Measurements from ENCODE around the gene MUSK. TPM values are rescaled to one million over a fixed set of nuclear protein-coding genes. Genes with fewer than 3 reads are reported as not detected.

The MUSK gene
- total and polyA plus RNA-seq, 2 donors (not counting 1 experiment from before 2014, with no cell fraction given) = not detected

DNA sequence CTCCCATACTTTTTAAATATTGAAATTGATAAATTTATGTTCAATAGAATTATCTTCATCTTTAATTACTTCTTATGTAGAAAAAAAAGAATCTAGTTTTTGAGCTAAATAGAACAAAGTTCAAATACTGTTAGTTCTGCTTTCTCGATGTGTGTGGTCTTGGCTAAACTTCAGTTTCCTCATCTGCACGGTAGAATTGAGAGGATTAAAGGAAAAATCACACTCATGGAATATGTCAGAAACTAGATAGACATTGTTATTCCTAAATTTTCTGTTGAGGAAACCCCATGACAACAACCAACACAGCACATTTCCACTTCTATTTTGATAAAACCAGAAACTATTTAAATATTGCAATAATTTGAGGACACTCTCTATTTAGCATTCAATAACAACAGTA is 100.3 kb downstream of the MUSK start:
- CTCF ChIA-PET = no interaction called here

DNA sequence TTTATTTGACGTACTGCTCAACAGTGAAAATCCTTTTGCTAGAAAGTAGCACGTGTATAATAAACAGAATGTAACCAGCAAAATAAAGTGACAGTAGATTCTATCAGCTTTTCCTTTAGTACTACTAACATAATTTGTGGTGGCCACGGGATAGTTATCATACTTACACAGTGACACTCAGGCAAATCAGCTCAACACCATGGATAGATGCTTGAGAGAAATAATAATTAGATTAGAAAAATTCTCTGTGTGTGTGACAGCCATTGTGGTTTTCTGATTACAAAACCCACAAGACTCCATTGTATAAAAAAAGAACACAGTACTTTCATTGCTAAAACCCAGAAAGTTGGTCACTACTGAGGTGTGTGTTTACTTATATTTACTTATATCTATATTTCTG is 101.1 kb downstream of the MUSK start:
- Mint-ChIP-seq H3K9me3 (ENCODE audit: insufficient read depth) (no peaks in the 10 kb centered on the region), H3K4me3 (no peak overlapping the region), H3K27me3 (no peaks in the 10 kb centered on the region), H3K4me1 (no peaks in the 10 kb centered on the region), H3K27ac (no peak overlapping the region)
- Histone ChIP-seq H3K36me3 (replicated peaks in 1 of 2; ENCODE audit: control extremely low read depth in 1 of 2, control insufficient read depth in 1 of 2, extremely low read depth in 1 of 2, insufficient read depth in 2 of 2, low read length in 1 of 2) (no peaks in the 10 kb centered on the region), H3K4me1 (ENCODE audit: control insufficient read depth in 2 of 2, insufficient read depth in 2 of 2, low read length in 2 of 2) (no peaks in the 10 kb centered on the region), H3K27me3 (replicated peaks in 1 of 4; ENCODE audit: control extremely low read depth in 1 of 4, control insufficient read depth in 3 of 4, insufficient read depth in 4 of 4, low read length in 3 of 4) (no peaks in the 10 kb centered on the region), H3K4me2 (replicated peaks; ENCODE audit: low read depth, low read length, poor library complexity, severe bottlenecking) (no peak overlapping the region), H3K27ac (ENCODE audit: low read length in 2 of 2) (no peak overlapping the region), H4K20me1 (ENCODE audit: control insufficient read depth, insufficient read depth, low read length, poor library complexity, severe bottlenecking) (no peaks in the 10 kb centered on the region), H3K9me3 (ENCODE audit: control extremely low read depth in 1 of 3, control insufficient read depth in 2 of 3, insufficient read depth in 1 of 3, low read length in 2 of 3) (no peaks in the 10 kb centered on the region), H3K79me2 (ENCODE audit: control insufficient read depth, insufficient read depth, low read length) (no peaks in the 10 kb centered on the region), H3K4me3 (ENCODE audit: control extremely low read depth in 1 of 5, extremely low read depth in 1 of 5, insufficient read depth in 1 of 5, low read depth in 2 of 5, low read length in 4 of 5) (no peak overlapping the region), H2AFZ (ENCODE audit: insufficient read depth, low read depth, low read length, poor library complexity, severe bottlenecking) (no peak overlapping the region), H3K9ac (ENCODE audit: low read length) (no peak overlapping the region)
- DNase-seq = no peak
- no peak for ATAC-seq (ENCODE audit: low read depth)
- no CpG with 5 or more reads among the region's 3 CpGs for WGBS (ENCODE audit: insufficient coverage)
- intact Hi-C loops (cut with micrococcal nuclease) = no loop called here
- POLR2A ChIA-PET = no interaction called here
- CTCF ChIA-PET = no interaction called here
- no peak for TF ChIP-seq EZH2 (IDR thresholded peaks at IDR 0.05; ENCODE audit: borderline replicate concordance, insufficient read depth, low read depth, low read length, poor library complexity, severe bottlenecking)
- TF ChIP-seq, protein P1, sequence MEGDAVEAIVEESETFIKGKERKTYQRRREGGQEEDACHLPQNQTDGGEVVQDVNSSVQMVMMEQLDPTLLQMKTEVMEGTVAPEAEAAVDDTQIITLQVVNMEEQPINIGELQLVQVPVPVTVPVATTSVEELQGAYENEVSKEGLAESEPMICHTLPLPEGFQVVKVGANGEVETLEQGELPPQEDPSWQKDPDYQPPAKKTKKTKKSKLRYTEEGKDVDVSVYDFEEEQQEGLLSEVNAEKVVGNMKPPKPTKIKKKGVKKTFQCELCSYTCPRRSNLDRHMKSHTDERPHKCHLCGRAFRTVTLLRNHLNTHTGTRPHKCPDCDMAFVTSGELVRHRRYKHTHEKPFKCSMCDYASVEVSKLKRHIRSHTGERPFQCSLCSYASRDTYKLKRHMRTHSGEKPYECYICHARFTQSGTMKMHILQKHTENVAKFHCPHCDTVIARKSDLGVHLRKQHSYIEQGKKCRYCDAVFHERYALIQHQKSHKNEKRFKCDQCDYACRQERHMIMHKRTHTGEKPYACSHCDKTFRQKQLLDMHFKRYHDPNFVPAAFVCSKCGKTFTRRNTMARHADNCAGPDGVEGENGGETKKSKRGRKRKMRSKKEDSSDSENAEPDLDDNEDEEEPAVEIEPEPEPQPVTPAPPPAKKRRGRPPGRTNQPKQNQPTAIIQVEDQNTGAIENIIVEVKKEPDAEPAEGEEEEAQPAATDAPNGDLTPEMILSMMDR (IDR thresholded peaks at IDR 0.05) = no peak

More for the DNA sequence above, 100.3 kb downstream of the MUSK start:
- Histone ChIP-seq H3K4me2 (replicated peaks; ENCODE audit: low read depth, low read length, poor library complexity, severe bottlenecking) (no peak overlapping the region), H3K36me3 (replicated peaks in 1 of 2; ENCODE audit: control extremely low read depth in 1 of 2, control insufficient read depth in 1 of 2, extremely low read depth in 1 of 2, insufficient read depth in 2 of 2, low read length in 1 of 2) (no peaks in the 10 kb centered on the region), H3K79me2 (ENCODE audit: control insufficient read depth, insufficient read depth, low read length) (no peaks in the 10 kb centered on the region), H3K9me3 (ENCODE audit: control extremely low read depth in 1 of 3, control insufficient read depth in 2 of 3, insufficient read depth in 1 of 3, low read length in 2 of 3) (no peaks in the 10 kb centered on the region), H3K4me3 (ENCODE audit: control extremely low read depth in 1 of 5, extremely low read depth in 1 of 5, insufficient read depth in 1 of 5, low read depth in 2 of 5, low read length in 4 of 5) (no peak overlapping the region), H3K4me1 (ENCODE audit: control insufficient read depth in 2 of 2, insufficient read depth in 2 of 2, low read length in 2 of 2) (no peaks in the 10 kb centered on the region), H2AFZ (ENCODE audit: insufficient read depth, low read depth, low read length, poor library complexity, severe bottlenecking) (no peak overlapping the region), H3K27ac (ENCODE audit: low read length in 2 of 2) (no peak overlapping the region), H3K9ac (ENCODE audit: low read length) (no peak overlapping the region), H3K27me3 (replicated peaks in 1 of 4; ENCODE audit: control extremely low read depth in 1 of 4, control insufficient read depth in 3 of 4, insufficient read depth in 4 of 4, low read length in 3 of 4) (no peaks in the 10 kb centered on the region), H4K20me1 (ENCODE audit: control insufficient read depth, insufficient read depth, low read length, poor library complexity, severe bottlenecking) (no peaks in the 10 kb centered on the region)
- no peak for ATAC-seq (ENCODE audit: low read depth)
- DNase-seq = no peak
- no peak overlapping the region for H3K27ac Mint-ChIP-seq
- intact Hi-C loops (cut with micrococcal nuclease) = no loop called here
- no CpG with 5 or more reads among the region's 2 CpGs for WGBS (ENCODE audit: insufficient coverage)
- TF ChIP-seq, protein P1 (IDR thresholded peaks at IDR 0.05) = no peak
- no peak for TF ChIP-seq EZH2 (IDR thresholded peaks at IDR 0.05; ENCODE audit: borderline replicate concordance, insufficient read depth, low read depth, low read length, poor library complexity, severe bottlenecking)
- H3K4me1 Mint-ChIP-seq = no peaks in the 10 kb centered on the region
- no peaks in the 10 kb centered on the region for H3K27me3 Mint-ChIP-seq
- POLR2A ChIA-PET = no interaction called here
- no peak overlapping the region for H3K4me3 Mint-ChIP-seq
- no peaks in the 10 kb centered on the region for H3K9me3 Mint-ChIP-seq (ENCODE audit: insufficient read depth)
